Peyer's patch (tissue), 4 donors: ENCODE results near the gene RUNX1.

Experiments
- POLR2A ChIP-seq, 2 donors: fragments of 450-650 bp; IDR thresholded peaks; one replicate each; pipeline ENCODE4 v1.5.1; 2017; ENCODE audit warnings: antibody characterized with exemption in 2 of 2, mild to moderate bottlenecking in 2 of 2, moderate library complexity in 2 of 2
- TF ChIP-seq, protein P1 (sequence below), 6 experiments: fragments of 450-650 bp in 4 of 6; fragments of 200-600 bp in 2 of 6; sonication (generic) in 1 of 6; IDR thresholded peaks; one replicate each; pipeline ENCODE4 v1.5.1; 2017 to 2019; ENCODE audit warnings: antibody characterized with exemption in 6 of 6, mild to moderate bottlenecking in 3 of 6, moderate library complexity in 1 of 6

DNA sequence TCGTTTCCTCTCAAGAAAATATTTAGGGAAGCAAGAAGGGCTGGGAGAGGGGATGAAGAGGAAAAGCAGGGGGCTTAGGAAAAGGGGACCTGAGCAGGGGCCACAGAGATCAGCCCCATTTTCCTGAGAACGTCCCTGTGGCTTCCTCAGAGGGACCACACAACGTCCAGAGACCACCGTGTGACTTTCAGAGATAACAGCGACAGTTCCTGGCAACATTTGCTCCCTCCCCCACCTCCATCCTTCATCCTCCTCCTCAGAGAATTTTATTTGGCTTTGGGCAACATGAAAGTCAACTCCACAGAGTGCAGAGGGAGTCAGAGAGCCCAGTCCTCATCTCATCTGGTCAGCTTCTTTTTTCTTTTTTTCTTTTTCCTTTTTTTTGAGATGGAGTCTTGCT lies 50.9 kb downstream of the RUNX1 start:
- TF ChIP-seq, protein P1, sequence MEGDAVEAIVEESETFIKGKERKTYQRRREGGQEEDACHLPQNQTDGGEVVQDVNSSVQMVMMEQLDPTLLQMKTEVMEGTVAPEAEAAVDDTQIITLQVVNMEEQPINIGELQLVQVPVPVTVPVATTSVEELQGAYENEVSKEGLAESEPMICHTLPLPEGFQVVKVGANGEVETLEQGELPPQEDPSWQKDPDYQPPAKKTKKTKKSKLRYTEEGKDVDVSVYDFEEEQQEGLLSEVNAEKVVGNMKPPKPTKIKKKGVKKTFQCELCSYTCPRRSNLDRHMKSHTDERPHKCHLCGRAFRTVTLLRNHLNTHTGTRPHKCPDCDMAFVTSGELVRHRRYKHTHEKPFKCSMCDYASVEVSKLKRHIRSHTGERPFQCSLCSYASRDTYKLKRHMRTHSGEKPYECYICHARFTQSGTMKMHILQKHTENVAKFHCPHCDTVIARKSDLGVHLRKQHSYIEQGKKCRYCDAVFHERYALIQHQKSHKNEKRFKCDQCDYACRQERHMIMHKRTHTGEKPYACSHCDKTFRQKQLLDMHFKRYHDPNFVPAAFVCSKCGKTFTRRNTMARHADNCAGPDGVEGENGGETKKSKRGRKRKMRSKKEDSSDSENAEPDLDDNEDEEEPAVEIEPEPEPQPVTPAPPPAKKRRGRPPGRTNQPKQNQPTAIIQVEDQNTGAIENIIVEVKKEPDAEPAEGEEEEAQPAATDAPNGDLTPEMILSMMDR (IDR thresholded peaks at IDR 0.05), result no peak
- TF ChIP-seq POLR2A (IDR thresholded peaks at IDR 0.05), result no peak
